Endothelial cell of umbilical vein (primary cell): ENCODE results near the gene TRIM32.

Source experiments
- CTCF ChIP-seq, 2 donors: IDR thresholded peaks; 1 replicate in 1 of 2; 2 replicates in 1 of 2; pipeline ENCODE4 v1.5.1; 2011; ENCODE audit warnings: low read length in 2 of 2, mild to moderate bottlenecking in 2 of 2, moderate library complexity in 2 of 2, control low read depth in 1 of 2, inconsistent platforms in 1 of 2, low read depth in 1 of 2; ENCODE audit not compliant: insufficient read depth in 1 of 2; ENCODE audit errors: extremely low read depth in 1 of 2
- FOS ChIP-seq: IDR thresholded peaks from 2 replicates; pipeline ENCODE4 v1.6.1; 2011; ENCODE audit warnings: mild to moderate bottlenecking, low read length, moderate library complexity, borderline replicate concordance; ENCODE audit not compliant: insufficient read depth
- MAX ChIP-seq: IDR thresholded peaks from 2 replicates; pipeline ENCODE4 v1.6.1; 2011; ENCODE audit not compliant: insufficient read depth, insufficient read length
- POLR2A ChIP-seq: IDR thresholded peaks from 2 replicates; pipeline ENCODE4 v1.6.1; 2012; ENCODE audit warnings: low read depth, mild to moderate bottlenecking, control low read depth, low read length
- POLR2AphosphoS5 ChIP-seq: IDR thresholded peaks from 2 replicates; pipeline ENCODE4 v1.6.1; 2012; ENCODE audit warnings: low read depth, mild to moderate bottlenecking, control low read depth, low read length, moderate library complexity; ENCODE audit not compliant: insufficient read depth

GRCh38 chr9:116671605-116672004, 15.5 kb upstream of the TRIM32 start:
- TF ChIP-seq CTCF (IDR thresholded peaks at IDR 0.05; ENCODE audit: extremely low read depth in 1 of 2, insufficient read depth in 1 of 2, low read depth in 1 of 2, low read length in 2 of 2), result no peak
- no peak for TF ChIP-seq POLR2A
- no peak for TF ChIP-seq POLR2AphosphoS5
- no peak for TF ChIP-seq MAX
- TF ChIP-seq FOS, result no peak
